DMS79 (cell line): ENCODE results near the gene SHBG.
"Not testable (repeated sequence)": the region's sequence is repeated elsewhere in the genome, so short reads cannot be mapped to it uniquely, and the experiment has no call there.

Experiments used
- DNase-seq: peaks from one replicate; lab custom pipeline; 2025; lab: John Stamatoyannopoulos, UW

The SHBG gene

GRCh38 chr17:7612294-7612640 is 17.7 kb upstream of the SHBG start:
- no peak for DNase-seq

DNA sequence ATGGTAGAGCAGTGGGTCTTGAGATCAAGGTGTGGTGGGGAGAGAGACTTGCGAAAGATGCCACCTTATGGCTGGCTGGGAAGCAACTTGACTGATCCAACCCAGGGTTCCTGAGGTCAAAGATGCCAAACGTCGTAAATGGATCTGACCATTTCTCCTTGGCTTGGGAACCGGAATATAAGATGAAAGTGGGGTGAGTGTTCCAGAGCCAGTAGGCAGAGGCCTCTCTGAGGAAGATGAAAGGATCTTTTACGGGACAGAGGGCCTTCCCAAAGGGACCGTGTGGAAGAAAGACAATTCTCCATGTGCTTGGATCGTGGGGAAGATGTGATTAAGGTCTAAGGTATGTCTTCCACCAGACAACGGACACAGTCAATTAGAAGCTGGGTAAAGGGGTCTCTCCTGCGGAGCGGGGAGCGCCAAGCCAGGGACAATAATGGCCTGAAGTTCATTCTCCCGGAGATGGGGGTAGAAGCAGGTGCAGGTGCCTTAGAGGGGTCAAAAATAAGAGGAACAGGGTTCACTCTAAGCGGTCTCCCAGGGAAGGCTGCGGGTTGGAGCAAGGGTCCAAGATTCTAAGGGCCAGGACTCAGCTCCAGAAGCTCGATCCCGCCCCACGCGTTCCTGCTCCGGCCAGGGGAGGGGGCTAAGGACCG is 16.0 kb upstream of the SHBG start:
- DNase-seq = no peak

GRCh38 chr17:7614425-7615264 is 15.3 kb upstream of the SHBG start, which contains the start of gene FXR2:
TSS of gene FXR2 (minus strand) at chr17:7614897. CDS start at chr17:7614532, 365 bp downstream.
- DNase-seq = peak; percentile 99

- DNase-seq = no peak
Measured at GRCh38 chr17:7615265-7615747, 14.6 kb upstream of the SHBG start.

DNA sequence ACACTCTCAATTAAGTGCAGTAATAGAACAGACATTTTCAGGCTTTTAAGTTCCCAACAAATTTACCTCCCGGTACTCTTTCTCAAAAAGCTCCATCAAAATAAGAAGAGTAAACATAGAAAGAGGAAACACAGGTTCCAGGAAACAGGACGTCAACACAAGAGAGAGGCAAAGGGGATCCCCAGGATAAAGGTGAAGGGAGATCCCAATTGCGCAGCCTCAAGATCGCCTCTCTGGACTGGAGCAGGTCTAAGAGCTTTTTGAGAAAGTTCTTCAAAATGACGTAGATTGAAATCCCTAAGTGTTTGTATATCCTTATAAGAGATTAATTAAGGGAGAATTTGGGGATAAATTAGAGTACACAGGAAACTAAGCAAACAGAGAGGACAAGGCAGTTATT is 11.3 kb upstream of the SHBG start:
- DNase-seq = no peak

GRCh38 chr17:7620835-7621234 is 9.1 kb upstream of the SHBG start:
- no peak for DNase-seq

DNA sequence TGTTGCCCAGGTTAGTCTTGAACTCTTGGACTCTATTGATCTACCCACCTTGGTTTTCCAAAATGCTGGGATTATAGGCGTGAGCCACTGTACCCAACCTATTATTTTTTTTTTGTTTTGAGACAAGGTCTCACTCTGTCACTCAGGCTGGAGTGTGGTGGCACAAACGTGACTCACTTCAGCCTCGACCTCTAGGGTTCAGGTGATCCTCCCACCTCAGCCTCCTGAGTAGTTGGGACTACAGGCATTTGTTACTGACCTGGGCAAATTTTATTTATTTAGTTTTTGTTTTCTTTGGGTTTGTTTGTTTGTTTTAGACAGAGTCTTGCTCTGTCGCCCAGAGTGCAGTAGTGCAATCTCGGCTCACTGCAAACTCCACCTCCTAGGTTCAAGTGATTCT is 6.3 kb upstream of the SHBG start:
- DNase-seq = no peak

DNA sequence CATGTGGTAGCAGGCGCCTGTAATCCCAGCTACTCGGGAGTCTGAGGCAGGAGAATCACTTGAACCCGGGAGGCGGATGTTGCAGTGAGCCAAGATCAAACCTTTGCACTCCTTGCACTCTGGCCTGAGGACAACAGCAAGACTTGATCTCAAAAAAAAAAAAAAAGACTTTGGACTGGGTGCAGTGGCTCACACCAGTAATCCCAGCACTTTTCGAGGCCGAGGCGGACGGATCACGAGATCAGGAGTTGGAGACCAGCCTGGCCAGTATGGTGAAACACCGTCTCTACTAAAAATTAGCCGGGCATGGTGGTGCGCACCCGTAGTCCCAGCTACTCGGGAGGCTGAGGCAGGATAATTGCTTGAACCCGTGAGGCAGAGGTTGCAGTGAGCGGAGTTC is 4.2 kb upstream of the SHBG start:
- DNase-seq = not testable (repeated sequence)

- DNase-seq = no peak
Measured at GRCh38 chr17:7626307-7626706, 3.6 kb upstream of the SHBG start.

DNA sequence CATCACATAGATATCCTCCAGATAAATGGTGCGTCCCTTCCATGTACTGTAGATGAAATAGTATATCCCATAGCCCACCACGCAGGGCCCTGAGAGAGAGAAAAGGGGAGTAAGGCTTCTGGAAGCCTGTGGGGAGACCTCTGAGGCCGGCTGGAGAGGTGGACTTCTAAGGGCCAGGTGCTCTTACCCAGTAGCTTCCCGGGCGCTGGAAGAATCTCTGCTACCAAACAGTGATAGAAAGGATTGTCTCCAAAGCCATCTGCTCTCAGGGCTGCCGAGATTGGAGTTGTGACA is 3.0 kb upstream of the SHBG start:
- DNase-seq = no peak

DNA sequence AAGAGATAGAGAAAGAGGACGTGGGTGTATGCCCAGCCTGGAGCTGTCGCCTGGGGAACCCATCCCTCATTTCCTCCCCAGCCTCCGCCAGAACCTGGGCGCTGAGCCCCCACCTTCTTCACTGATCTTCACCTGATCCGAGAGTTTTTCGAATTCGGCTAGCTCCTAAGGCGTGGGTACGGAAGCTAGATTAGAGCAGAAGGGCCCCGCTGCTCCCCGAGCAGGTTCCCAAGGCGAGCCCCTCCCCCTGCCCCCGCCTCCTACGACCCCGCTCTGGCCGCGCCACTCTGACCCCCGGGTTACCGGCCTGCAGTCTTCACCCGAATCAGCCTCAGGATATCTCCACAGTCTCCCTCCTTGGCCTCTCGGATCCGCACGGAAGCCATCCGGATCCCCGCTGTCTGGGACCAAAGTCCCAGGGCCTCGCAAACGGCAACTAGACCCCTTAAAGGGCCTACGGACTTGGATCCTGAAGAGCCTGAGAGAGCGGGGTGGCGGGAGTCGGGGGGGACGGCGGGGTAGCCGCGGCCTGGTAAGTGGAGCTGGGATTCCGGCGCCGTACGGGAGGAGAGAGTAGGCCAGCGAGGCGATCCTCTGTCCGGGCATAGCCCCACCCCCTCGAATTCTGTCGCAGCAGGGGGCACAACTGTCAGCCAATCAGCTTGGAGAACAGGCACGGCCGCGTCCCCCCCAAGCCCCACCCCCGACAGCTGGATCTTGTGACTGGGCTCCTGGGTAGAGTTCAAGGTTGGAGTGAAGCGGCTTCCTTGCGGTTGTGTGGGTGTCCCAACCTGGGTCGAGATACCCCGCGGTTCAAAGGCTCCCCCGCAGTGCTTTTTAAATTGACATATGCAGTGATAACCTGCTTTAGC is 2.4 kb upstream of the SHBG start, which contains the start of gene SAT2:
TSS of gene SAT2 (minus strand) at position 572 of the 872 bp plus-strand sequence. CDS start at position 386, 186 bp downstream.
- peak; percentile 79 for DNase-seq

DNA sequence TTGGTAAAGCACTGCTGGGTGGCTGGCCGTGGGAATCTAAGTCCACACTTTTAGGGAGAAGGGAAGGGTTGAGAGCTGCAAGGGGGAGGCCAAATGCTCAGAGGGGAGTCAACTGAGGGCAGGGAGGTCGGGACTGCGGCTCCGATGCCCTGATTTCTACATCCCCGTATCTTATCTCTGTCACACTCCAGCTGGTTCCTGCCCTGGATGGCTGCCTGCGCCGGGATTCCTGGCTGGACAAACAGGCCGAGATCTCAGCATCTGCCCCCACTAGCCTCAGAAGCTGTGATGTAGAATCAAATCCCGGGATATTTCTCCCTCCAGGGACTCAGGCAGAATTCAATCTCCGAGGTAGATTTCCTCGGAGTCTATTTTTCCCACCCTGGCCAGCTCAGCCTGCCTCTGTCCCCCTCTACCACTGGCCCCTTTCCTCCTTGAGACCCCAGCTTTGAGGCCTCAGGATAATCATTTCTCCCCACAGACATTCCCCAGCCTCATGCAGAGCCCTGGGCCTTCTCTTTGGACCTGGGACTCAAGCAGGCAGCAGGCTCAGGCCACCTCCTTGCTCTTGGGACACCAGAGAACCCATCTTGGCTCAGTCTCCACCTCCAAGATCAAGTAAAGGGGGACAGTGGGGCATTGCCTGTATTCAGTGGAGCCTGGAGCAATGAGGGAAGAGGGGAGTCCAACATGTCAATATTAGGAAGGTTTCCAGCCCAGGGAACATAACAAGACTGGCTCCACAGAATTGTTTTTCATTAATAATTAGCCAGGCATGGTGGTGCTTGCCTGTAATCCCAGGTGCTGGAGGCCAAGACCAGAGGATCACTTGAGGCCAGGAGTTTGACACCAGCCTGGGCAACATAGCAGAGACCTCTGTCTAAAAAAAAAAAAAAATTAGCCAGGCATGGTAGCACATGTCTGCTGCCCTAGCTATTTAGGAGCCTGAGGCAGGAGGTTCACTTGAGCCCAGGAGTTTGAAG is 1.8 kb downstream of the SHBG start:
- no peak for DNase-seq

- no peak for DNase-seq
Measured at GRCh38 chr17:7632492-7632894, 2.6 kb downstream of the SHBG start.

DNA sequence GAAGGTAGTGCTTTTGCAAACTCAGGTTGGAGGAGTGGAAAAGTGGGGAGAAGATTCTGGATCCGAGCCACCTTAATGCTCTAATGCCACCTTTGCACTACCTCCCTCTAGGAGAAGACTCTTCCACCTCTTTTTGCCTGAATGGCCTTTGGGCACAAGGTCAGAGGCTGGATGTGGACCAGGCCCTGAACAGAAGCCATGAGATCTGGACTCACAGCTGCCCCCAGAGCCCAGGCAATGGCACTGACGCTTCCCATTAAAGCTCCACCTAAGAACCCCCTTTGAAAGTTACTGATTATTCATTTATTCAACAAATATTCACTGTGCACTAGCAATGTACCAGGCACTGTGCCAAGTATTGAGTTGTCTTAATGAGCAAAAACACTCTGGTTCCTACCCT is 3.2 kb downstream of the SHBG start:
- DNase-seq = no peak

- DNase-seq = no peak
Measured at GRCh38 chr17:7634384-7634783, 4.4 kb downstream of the SHBG start.

DNA sequence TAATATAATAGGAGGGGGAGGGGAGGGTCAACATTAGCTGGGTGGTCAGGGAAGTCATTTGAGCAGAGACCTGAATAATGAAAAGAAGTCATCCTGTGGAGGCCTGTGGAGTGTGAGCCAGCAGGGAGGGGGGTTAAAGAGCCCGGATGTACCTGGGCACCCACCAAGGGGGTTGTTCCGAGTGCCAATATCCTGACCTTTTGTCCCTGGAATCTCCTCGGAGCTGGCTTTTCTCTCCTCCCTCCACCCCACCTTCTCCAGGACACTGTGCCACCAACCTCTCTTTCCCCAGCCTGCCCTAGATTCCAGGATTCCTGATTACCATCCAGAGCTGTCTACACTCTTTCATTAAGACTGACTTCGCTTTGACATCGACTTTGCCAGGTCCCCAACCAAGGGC is 6.2 kb downstream of the SHBG start:
- DNase-seq = no peak

DNA sequence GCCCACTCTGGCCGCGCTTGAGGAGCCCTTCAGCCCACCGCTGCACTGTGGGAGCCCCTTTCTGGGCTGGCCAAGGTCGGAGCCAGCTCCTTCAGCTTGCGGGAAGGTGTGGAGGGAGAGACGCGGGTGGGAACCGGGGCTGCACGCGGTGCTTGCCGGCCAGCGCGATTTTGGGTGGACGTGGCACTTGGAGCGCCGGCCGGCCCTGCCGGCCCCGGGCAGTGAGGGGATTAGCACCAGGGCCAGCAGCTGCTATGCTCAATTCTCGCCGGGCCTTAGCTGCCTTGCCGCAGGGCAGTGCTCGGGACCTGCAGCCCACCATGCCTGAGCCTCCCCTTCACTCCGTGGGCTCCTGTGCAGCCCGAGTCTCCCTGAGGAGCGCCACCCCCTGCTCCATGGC is 10.8 kb downstream of the SHBG start:
- no peak for DNase-seq

GRCh38 chr17:7641635-7642034 is 11.7 kb downstream of the SHBG start:
- DNase-seq = not testable (repeated sequence)

DNA sequence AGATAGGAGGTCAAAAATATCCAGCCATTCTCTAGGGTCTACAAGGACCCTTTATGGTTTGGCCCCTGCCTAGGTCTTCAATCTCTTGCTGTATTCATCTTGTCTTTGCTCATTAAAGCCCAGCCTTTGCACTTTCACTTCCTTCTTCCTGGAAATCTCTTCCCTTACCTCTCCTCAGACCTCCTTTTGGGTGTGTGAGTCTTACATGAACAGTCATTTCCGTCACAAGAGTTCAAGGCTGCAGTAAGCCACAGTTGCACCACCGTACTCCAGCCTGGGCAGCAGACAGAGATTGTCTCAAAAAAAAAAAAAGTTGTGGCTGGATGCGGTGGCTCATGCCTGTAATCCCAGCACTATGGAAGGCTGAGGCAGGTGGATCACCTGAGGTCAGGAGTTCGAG is 14.8 kb downstream of the SHBG start:
- DNase-seq = no peak

DNA sequence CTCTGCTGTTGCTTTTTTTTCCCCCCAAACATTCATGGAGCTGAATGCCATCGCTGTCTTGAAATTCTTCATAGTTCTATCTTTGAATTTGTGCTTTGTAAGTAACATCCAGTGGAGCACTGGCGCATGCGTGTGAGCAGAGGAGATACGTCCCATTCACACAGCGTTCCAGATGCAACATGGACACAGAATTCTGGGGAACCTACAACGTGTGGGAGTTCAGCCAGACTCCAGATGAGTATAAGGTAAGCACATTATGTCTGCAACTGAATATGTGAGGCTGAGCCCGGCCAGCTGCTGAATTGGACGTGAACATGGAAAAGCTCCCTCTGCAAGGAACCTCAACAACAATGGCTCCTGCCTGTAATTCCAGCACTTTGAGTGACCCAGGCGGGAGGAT is 16.5 kb downstream of the SHBG start:
- DNase-seq = no peak

DNA sequence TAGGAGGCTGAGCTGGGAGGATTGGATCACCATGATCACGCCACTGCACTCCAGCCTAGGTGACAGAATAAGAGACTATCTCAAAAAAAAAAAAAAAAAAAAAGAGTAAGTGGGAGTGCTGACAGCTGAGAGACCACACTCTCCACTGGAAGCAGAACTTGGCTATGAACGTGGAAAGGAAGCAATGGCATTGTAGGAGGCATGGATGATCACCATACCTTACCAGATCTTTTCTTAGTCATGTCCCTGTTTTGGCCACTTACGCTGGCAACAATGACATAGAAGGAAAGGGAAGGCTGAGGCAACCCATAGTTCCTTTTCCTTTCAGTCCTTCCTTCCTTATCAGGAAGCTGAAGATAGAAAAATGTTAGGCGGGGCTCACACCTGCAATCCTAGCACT is 17.1 kb downstream of the SHBG start:
- DNase-seq = no peak
